IMR-90 (cell line): ENCODE measurements around the gene RASL10B. TPM values are rescaled to one million over a fixed set of nuclear protein-coding genes. Genes with fewer than 3 reads are reported as not detected.
A peak's percentile ranks its signal among the peaks of the same experiment; 100 is the strongest.

Source experiments
- ATAC-seq: fragments of 200-7000 bp; cut with Tn5 transposase; 2 replicates; pipeline ENCODE4 v1.9.1; 2020; ENCODE audit warnings: low read depth, mild to moderate bottlenecking, moderate library complexity
- Bru-seq: library from RNA; stranded (reverse); fragments of 400-500 nt; gene quantifications from one replicate; lab custom pipeline; 2021; lab: Mats Ljungman, UMichigan
- BruChase-seq, 2 experiments: library from RNA; stranded (reverse); fragments of 400-500 nt; gene quantifications; one replicate each; lab custom pipeline; 2021; lab: Mats Ljungman, UMichigan
- BruUV-seq: library from RNA; stranded (reverse); fragments of 400-500 nt; replicated peaks from 2 replicates; lab custom pipeline; 2021; lab: Mats Ljungman, UMichigan
- CTCF ChIA-PET: fragments of 300-600 bp; formaldehyde crosslinking; extraction: SDS; loops from one replicate; lab custom pipeline; 2021; ENCODE audit warnings: antibody characterized with exemption; lab: Yijun Ruan, JAX
- POLR2A ChIA-PET: fragments of 300-600 bp; sonication (Branson Sonifier 250); formaldehyde crosslinking; loops from one replicate; lab custom pipeline; 2022; ENCODE audit warnings: antibody characterized with exemption; ENCODE audit not compliant: unreplicated experiment; lab: Charles Lee
- DNase-seq: peaks from one replicate; pipeline ENCODE4 v3.0.0; 2013
- H2AFZ ChIP-seq: replicated peaks from 2 replicates; pipeline ENCODE3; 2013; ENCODE audit warnings: low read length, mild to moderate bottlenecking; ENCODE audit not compliant: poor library complexity
- H2AK5ac ChIP-seq: 2 replicates; pipeline ENCODE4 v1.6.1; 2013; ENCODE audit warnings: low read depth, low read length, inconsistent platforms
- H2AK9ac ChIP-seq: replicated peaks from 2 replicates; pipeline ENCODE3; 2013; ENCODE audit warnings: mild to moderate bottlenecking, low read depth, low read length, moderate library complexity; ENCODE audit not compliant: poor library complexity
- H2BK120ac ChIP-seq: 2 replicates; pipeline ENCODE4 v1.6.1; 2013; ENCODE audit warnings: low read depth, low read length, inconsistent platforms
- H2BK15ac ChIP-seq: 3 replicates; pipeline ENCODE4 v1.6.1; 2013; ENCODE audit warnings: low read depth, low read length, inconsistent platforms
- H2BK20ac ChIP-seq: 2 replicates; pipeline ENCODE4 v1.6.1; 2013; ENCODE audit warnings: low read depth, mild to moderate bottlenecking, inconsistent platforms, low read length, moderate library complexity
- H2BK5ac ChIP-seq: 2 replicates; pipeline ENCODE4 v1.6.1; 2013; ENCODE audit warnings: mild to moderate bottlenecking, low read depth, low read length, inconsistent platforms; ENCODE audit not compliant: poor library complexity, severe bottlenecking
- H3K14ac ChIP-seq: replicated peaks from 2 replicates; pipeline ENCODE4 v1.6.1; 2013; ENCODE audit warnings: low read depth, low read length, inconsistent platforms
- H3K18ac ChIP-seq: 2 replicates; pipeline ENCODE4 v1.6.1; 2013; ENCODE audit warnings: low read depth, low read length, control low read depth
- H3K23ac ChIP-seq: 2 replicates; pipeline ENCODE4 v1.6.1; 2013; ENCODE audit warnings: low read depth, low read length, inconsistent platforms
- H3K27ac ChIP-seq: 2 replicates; pipeline ENCODE4 v1.5.1; 2013; ENCODE audit warnings: mild to moderate bottlenecking, control low read depth, low read length; ENCODE audit not compliant: insufficient read depth
- H3K27me3 ChIP-seq: 2 replicates; pipeline ENCODE4 v1.6.1; 2013; ENCODE audit warnings: low read length; ENCODE audit not compliant: control insufficient read depth, insufficient read depth
- H3K36me3 ChIP-seq: 2 replicates; pipeline ENCODE4 v1.6.1; 2013; ENCODE audit warnings: low read length, mixed read lengths; ENCODE audit not compliant: control insufficient read depth, insufficient read depth
- H3K4ac ChIP-seq: 2 replicates; pipeline ENCODE4 v1.6.1; 2013; ENCODE audit warnings: low read depth, low read length, inconsistent platforms
- H3K4me1 ChIP-seq: 2 replicates; pipeline ENCODE4 v1.6.1; 2013; ENCODE audit warnings: low read length, mixed read lengths; ENCODE audit not compliant: control insufficient read depth, insufficient read depth
- H3K4me2 ChIP-seq: 2 replicates; pipeline ENCODE4 v1.6.1; 2013; ENCODE audit warnings: low read depth, mild to moderate bottlenecking, control low read depth, low read length, moderate library complexity
- H3K4me3 ChIP-seq: 2 replicates; pipeline ENCODE4 v1.5.1; 2013; ENCODE audit warnings: low read depth, mild to moderate bottlenecking, control low read depth, low read length, moderate library complexity; ENCODE audit not compliant: insufficient read depth
- H3K56ac ChIP-seq: 2 replicates; pipeline ENCODE4 v1.6.1; 2013; ENCODE audit warnings: low read length, inconsistent platforms; ENCODE audit not compliant: insufficient read depth; ENCODE audit errors: extremely low read depth
- H3K79me1 ChIP-seq, 2 experiments: 2 replicates each; pipeline ENCODE4 v1.6.1; 2013; ENCODE audit warnings: low read length in 2 of 2, inconsistent platforms in 1 of 2, low read depth in 1 of 2
- H3K9ac ChIP-seq: 2 replicates; pipeline ENCODE4 v1.6.1; 2013; ENCODE audit warnings: low read depth, low read length, control low read depth
- H3K9me1 ChIP-seq: 2 replicates; pipeline ENCODE4 v1.6.1; 2013; ENCODE audit warnings: low read length, inconsistent platforms; ENCODE audit not compliant: insufficient read depth
- H3K9me3 ChIP-seq: 2 replicates; pipeline ENCODE4 v1.6.1; 2013; ENCODE audit warnings: low read length; ENCODE audit not compliant: control insufficient read depth, insufficient read depth
- H4K20me1 ChIP-seq: 2 replicates; pipeline ENCODE4 v1.6.1; 2013; ENCODE audit warnings: low read length, inconsistent platforms; ENCODE audit not compliant: insufficient read depth
- H4K5ac ChIP-seq: 2 replicates; pipeline ENCODE4 v1.6.1; 2013; ENCODE audit warnings: mild to moderate bottlenecking, low read depth, low read length, control low read depth
- H4K8ac ChIP-seq, 2 experiments: 2 replicates each; pipeline ENCODE4 v1.6.1; 2013; ENCODE audit warnings: low read depth in 2 of 2, low read length in 2 of 2, control low read depth in 1 of 2, inconsistent platforms in 1 of 2
- H4K91ac ChIP-seq: 2 replicates; pipeline ENCODE4 v1.6.1; 2013; ENCODE audit warnings: low read depth, low read length, inconsistent platforms; ENCODE audit not compliant: insufficient read depth
- MAZ ChIP-seq: IDR thresholded peaks from 2 replicates; pipeline ENCODE4 v1.6.1; 2012; ENCODE audit warnings: low read depth, mild to moderate bottlenecking, low read length, improper control_type of control experiment, moderate library complexity, borderline replicate concordance
- POLR2A ChIP-seq: IDR thresholded peaks from 2 replicates; pipeline ENCODE4 v1.6.1; 2012; ENCODE audit warnings: mild to moderate bottlenecking, low read depth, low read length
- RFX5 ChIP-seq: IDR thresholded peaks from 2 replicates; pipeline ENCODE4 v1.8.0; 2012; ENCODE audit warnings: low read depth, mild to moderate bottlenecking, low read length, moderate library complexity
- SMC3 ChIP-seq: fragments of 150-350 bp; IDR thresholded peaks from 2 replicates; pipeline ENCODE4 v1.6.1; 2016; ENCODE audit warnings: low read depth, mild to moderate bottlenecking, antibody characterized with exemption, low read length, moderate library complexity
- WGBS, 2 experiments: methylation state at CpG; one replicate each; pipeline versions ENCODE4 v1.1.5 to v1.1.7; 2013; ENCODE audit warnings: missing lambda C conversion rate in 2 of 2; ENCODE audit not compliant: insufficient read length in 1 of 2; ENCODE audit errors: extremely low coverage in 2 of 2; 5-methylcytosine and 5-hydroxymethylcytosine counted together
- dilution Hi-C: fragments of 300-500 bp; cut with HindIII; formaldehyde crosslinking; loops from one replicate; pipeline ENCODE4 v1.14.3; 2018; ENCODE audit warnings: low sequenced_read_pairs; ENCODE audit not compliant: unreplicated experiment
- in situ Hi-C: fragments of 300-500 bp; cut with MboI; formaldehyde crosslinking; loops from 3 replicates; pipeline ENCODE4 v1.14.3; 2019; ENCODE audit warnings: low sequenced_read_pairs, inconsistent platforms, mixed read lengths
- intact Hi-C: fragments of 100-400 bp; cut with micrococcal nuclease; formaldehyde crosslinking; loops from 2 replicates; pipeline ENCODE4 v1.10.0; 2022
- long read RNA-seq: library from polyadenylated mRNA; unstranded; transcript quantifications from one replicate; pipeline ENCODE4 v2.0.0, GENCODE V29; 2021; ENCODE audit not compliant: unreplicated experiment
- polyA plus RNA-seq, 3 experiments: library from polyadenylated mRNA; depleted of rRNA; stranded (reverse); fragments of >200 nt; gene quantifications; 2 replicates each; pipeline ENCODE4 v1.2.3, GENCODE V29; 2012; ENCODE audit warnings: low replicate concordance in 1 of 3
- total RNA-seq: library from RNA; depleted of rRNA; stranded (reverse); fragments of >200 nt; gene quantifications from 2 replicates; pipeline ENCODE4 v1.2.3, GENCODE V29; 2012; rRNA removed
- TF ChIP-seq, protein P1 (sequence below): fragments of 150-350 bp; IDR thresholded peaks from 2 replicates; pipeline ENCODE4 v1.6.1; 2016; ENCODE audit warnings: low read depth, mild to moderate bottlenecking, low read length, moderate library complexity, borderline replicate concordance

Gene RASL10B, protein sequence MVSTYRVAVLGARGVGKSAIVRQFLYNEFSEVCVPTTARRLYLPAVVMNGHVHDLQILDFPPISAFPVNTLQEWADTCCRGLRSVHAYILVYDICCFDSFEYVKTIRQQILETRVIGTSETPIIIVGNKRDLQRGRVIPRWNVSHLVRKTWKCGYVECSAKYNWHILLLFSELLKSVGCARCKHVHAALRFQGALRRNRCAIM
- 3.6 and 4.7 TPM in 2 replicates for total RNA-seq
- 4.1 and 4.4 TPM in 2 replicates for polyA plus RNA-seq (2012; rRNA removed)
- polyA plus RNA-seq (2012; cell fraction: cytosol; rRNA removed): 5.7 and 7.2 TPM in 2 replicates
- polyA plus RNA-seq (2012; cell fraction: nucleus; rRNA removed; ENCODE audit: low replicate concordance): 5.1 and 10.2 TPM in 2 replicates
- percentile 42 among the genes with signal in this experiment for Bru-seq, nascent RNA
- BruChase-seq, experiment 1, labeled RNA remaining after a 6-hour chase: percentile 47 among the genes with signal in this experiment
- percentile 43 among the genes with signal in this experiment for BruChase-seq, experiment 2, labeled RNA remaining after a 2-hour chase
- long read RNA-seq, transcript RASL10B-201 (4 exons, 3,205 nt): major isoform, 8 of 24 reads
- long read RNA-seq, partial matches to known transcripts: 15 of 24 reads
- long read RNA-seq, other reads (novel, unspliced or antisense): 1 of 24 reads

DNA sequence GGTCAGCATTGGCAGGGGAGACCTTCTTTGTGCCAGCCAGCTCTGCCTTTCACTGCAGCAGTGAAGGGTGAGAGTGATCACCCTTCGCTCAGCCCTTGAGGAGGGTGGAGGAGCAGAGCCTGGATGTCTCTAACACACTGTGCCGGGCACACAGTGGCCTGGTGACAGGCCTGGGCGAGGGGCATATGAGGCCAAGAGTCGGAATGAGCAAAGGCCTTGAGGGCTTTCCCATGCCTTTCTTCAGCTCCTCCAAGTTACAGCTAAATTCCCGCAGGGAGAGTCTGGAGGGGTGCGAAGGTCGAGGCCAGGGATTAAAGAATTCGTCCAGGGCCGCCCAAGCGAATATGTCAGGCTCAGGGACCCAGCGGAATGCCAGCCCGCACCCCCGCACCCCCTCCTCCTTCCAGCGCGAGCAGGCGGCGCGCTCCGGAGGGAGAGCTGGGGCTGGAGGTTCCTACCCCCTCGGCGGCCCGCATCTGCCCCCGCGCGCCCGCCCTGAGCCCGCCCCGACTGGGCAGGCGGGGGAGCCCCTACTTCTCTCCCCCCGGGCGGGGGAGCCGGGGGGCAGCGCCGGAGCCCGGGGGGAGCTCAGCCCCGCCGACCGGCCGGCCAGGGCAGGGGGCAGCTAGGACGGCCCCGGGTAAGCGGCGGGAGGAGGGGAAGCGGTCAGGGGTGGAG, at the start of gene RASL10B:
Gene RASL10B, plus strand, starts transcription at position 401 of the 678 bp plus-strand sequence. CDS start 3,546 bp downstream, outside the sequence.
- H2AK9ac ChIP-seq: peak within 1 kb of the TSS; percentile 35
- DNase-seq (peak; percentile 31), ATAC-seq (peak; percentile 90)
- BruUV-seq: no TSS peak
- peaks cover 8% of the 10 kb centered on the region for H3K9me1 ChIP-seq
- ChIA-PET CTCF (no interaction called here), POLR2A (no interaction called here)
- no peaks in the 10 kb centered on the region for H3K36me3 ChIP-seq
- H3K27me3 ChIP-seq: no peaks in the 10 kb centered on the region
- dilution Hi-C loops: no loop called here
- no peak within 1 kb of the TSS for H3K56ac ChIP-seq
- in situ Hi-C loops: loop anchor here (25.0 kb wide), 1 partner anchor 369 kb away; the partner anchor contains the start of gene SLFN11
- no peaks in the 10 kb centered on the region for H3K9me3 ChIP-seq
- H3K4me2 ChIP-seq: peak within 1 kb of the TSS; percentile 92
- peak within 1 kb of the TSS; percentile 55; the same call in 1 of the 2 replicates for H3K14ac ChIP-seq
- H4K91ac ChIP-seq: no peak within 1 kb of the TSS
- H2AFZ ChIP-seq: peak within 1 kb of the TSS; percentile 82
- no peak within 1 kb of the TSS for H4K8ac ChIP-seq
- no peak within 1 kb of the TSS for H2BK15ac ChIP-seq
- peaks cover 0 to 14% of the 10 kb centered on the region in 2 experiments; a peak in 2 of 4 replicates for H3K79me1 ChIP-seq
- H3K27ac ChIP-seq: no peak within 1 kb of the TSS
- WGBS, 2 experiments: no CpG with 5 or more reads among the region's 44 CpGs
- 0 out of 2 replicates have a peak within 1 kb of the TSS, but pooled peaks have one; percentile 2 for H2AK5ac ChIP-seq
- no peak within 1 kb of the TSS for H2BK20ac ChIP-seq
- H3K4ac ChIP-seq: peak within 1 kb of the TSS; percentile 15; the same call in 1 of the 2 replicates
- H4K20me1 ChIP-seq: peaks cover 8% of the 10 kb centered on the region; the same call in 1 of the 2 replicates
- intact Hi-C loops: no loop called here
- peaks cover 10% of the 10 kb centered on the region for H3K4me1 ChIP-seq
- H3K4me3 ChIP-seq: peak within 1 kb of the TSS; percentile 58
- H3K23ac ChIP-seq: no peak within 1 kb of the TSS
- H2BK5ac ChIP-seq: no peak within 1 kb of the TSS
- no peak within 1 kb of the TSS for H2BK120ac ChIP-seq
- H4K5ac ChIP-seq: 0 out of 2 replicates have a peak within 1 kb of the TSS, but pooled peaks have one; percentile 10
- peak within 1 kb of the TSS; percentile 69 for H3K9ac ChIP-seq
- H3K18ac ChIP-seq: 0 out of 2 replicates have a peak within 1 kb of the TSS, but pooled peaks have one; percentile 17
- peak; percentile 83 for TF ChIP-seq MAZ
- TF ChIP-seq, protein P1, sequence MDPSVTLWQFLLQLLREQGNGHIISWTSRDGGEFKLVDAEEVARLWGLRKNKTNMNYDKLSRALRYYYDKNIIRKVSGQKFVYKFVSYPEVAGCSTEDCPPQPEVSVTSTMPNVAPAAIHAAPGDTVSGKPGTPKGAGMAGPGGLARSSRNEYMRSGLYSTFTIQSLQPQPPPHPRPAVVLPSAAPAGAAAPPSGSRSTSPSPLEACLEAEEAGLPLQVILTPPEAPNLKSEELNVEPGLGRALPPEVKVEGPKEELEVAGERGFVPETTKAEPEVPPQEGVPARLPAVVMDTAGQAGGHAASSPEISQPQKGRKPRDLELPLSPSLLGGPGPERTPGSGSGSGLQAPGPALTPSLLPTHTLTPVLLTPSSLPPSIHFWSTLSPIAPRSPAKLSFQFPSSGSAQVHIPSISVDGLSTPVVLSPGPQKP: no peak
- TF ChIP-seq RFX5: no peak
- no peak for TF ChIP-seq SMC3
- TF ChIP-seq POLR2A: no peak
